SK-N-SH (cell line): ENCODE data around the gene TTC39B.

Experiments
- CTCF ChIP-seq: fragments of 200-600 bp; sonication (generic); IDR thresholded peaks from 2 replicates; pipeline ENCODE4 v1.6.1; 2017; ENCODE audit warnings: antibody characterized with exemption, mild to moderate bottlenecking, moderate library complexity
- EP300 ChIP-seq, 2 experiments: IDR thresholded peaks; 2 replicates each; pipeline versions ENCODE4 v1.4.0 to v1.6.1; 2012; ENCODE audit warnings: borderline replicate concordance in 1 of 2, low read depth in 1 of 2, low read length in 1 of 2
- EZH2phosphoT487 ChIP-seq: fragments of 200-600 bp; sonication (generic); IDR thresholded peaks from 2 replicates; pipeline ENCODE4 v1.6.1; 2017; ENCODE audit warnings: low read depth, mixed run types, mild to moderate bottlenecking, antibody characterized with exemption, moderate library complexity, borderline replicate concordance
- FOXM1 ChIP-seq: IDR thresholded peaks from 2 replicates; pipeline ENCODE4 v1.4.0; 2012; ENCODE audit warnings: low read depth, mild to moderate bottlenecking
- GABPA ChIP-seq: IDR thresholded peaks from 2 replicates; pipeline ENCODE4 v1.4.0; 2012; ENCODE audit warnings: low read depth, mild to moderate bottlenecking
- MXI1 ChIP-seq: IDR thresholded peaks from 2 replicates; pipeline ENCODE4 v1.6.1; 2012; ENCODE audit warnings: mild to moderate bottlenecking, low read depth, low read length, improper control_type of control experiment
- RAD21 ChIP-seq: IDR thresholded peaks from 2 replicates; pipeline ENCODE4 v1.6.1; 2012; ENCODE audit warnings: mild to moderate bottlenecking, low read length
- SMC3 ChIP-seq: IDR thresholded peaks from 2 replicates; pipeline ENCODE4 v1.6.1; 2012; ENCODE audit warnings: low read depth, low read length, improper control_type of control experiment
- TAF1 ChIP-seq: IDR thresholded peaks from 2 replicates; pipeline ENCODE4 v1.6.1; 2012; ENCODE audit warnings: low read depth, mild to moderate bottlenecking, low read length, moderate library complexity, borderline replicate concordance
- USF2 ChIP-seq: fragments of 150-350 bp; IDR thresholded peaks from 2 replicates; pipeline ENCODE4 v1.6.1; 2017; ENCODE audit warnings: antibody characterized with exemption, low read length, low read depth, borderline replicate concordance
- YY1 ChIP-seq: IDR thresholded peaks from 2 replicates; pipeline ENCODE4 v1.4.0; 2012; ENCODE audit warnings: low read depth, mild to moderate bottlenecking
- ZBTB33 ChIP-seq: IDR thresholded peaks from 2 replicates; pipeline ENCODE4 v1.4.0; 2012; ENCODE audit warnings: low read depth, borderline replicate concordance

GRCh38 chr9:15308511-15308910, 1.5 kb upstream of the TTC39B start:
- no peak for TF ChIP-seq CTCF
- TF ChIP-seq MXI1: no peak
- TF ChIP-seq GABPA: no peak
- TF ChIP-seq EZH2phosphoT487: no peak
- TF ChIP-seq YY1: no peak
- TF ChIP-seq SMC3: no peak
- TF ChIP-seq EP300 (IDR thresholded peaks at IDR 0.05; ENCODE audit: borderline replicate concordance in 1 of 2, low read depth in 1 of 2, low read length in 1 of 2): no peak
- no peak for TF ChIP-seq ZBTB33
- TF ChIP-seq TAF1: no peak
- TF ChIP-seq FOXM1: no peak
- no peak for TF ChIP-seq RAD21
- TF ChIP-seq USF2: no peak
